ENCODE data around the gene ATP9B.

- TF ChIP-seq CTCF (IDR thresholded peaks at IDR 0.05), result no peak
- no peak for TF ChIP-seq ZFX (IDR thresholded peaks at IDR 0.05; ENCODE audit: borderline replicate concordance)
Observed at GRCh38 chr18:79384151-79384807, 315.1 kb downstream of the ATP9B start.
